Left ventricle myocardium inferior (tissue), 1 donor: ENCODE measurements around the gene PGP. TPM values are rescaled to one million over a fixed set of nuclear protein-coding genes. Genes with fewer than 3 reads are reported as not detected.
"Not testable (repeated sequence)": the region's sequence is repeated elsewhere in the genome, so short reads cannot be mapped to it uniquely, and the experiment has no call there.

Source experiments
- DNase-seq: peaks from one replicate; pipeline ENCODE4 v3.0.0-alpha.2; 2020
- H3K27ac ChIP-seq: fragments of 200-600 bp; replicated peaks from 2 replicates; pipeline ENCODE4 v1.8.0; 2021
- H3K27me3 ChIP-seq: fragments of 200-600 bp; 2 replicates; pipeline ENCODE4 v1.8.0; 2021; ENCODE audit warnings: low read depth
- H3K36me3 ChIP-seq: fragments of 200-600 bp; 2 replicates; pipeline ENCODE4 v1.8.0; 2021
- H3K4me1 ChIP-seq: fragments of 200-600 bp; 2 replicates; pipeline ENCODE4 v1.8.0; 2021
- H3K4me3 ChIP-seq: fragments of 200-600 bp; 2 replicates; pipeline ENCODE4 v1.8.0; 2021; ENCODE audit warnings: mild to moderate bottlenecking, moderate library complexity
- H3K9me3 ChIP-seq: fragments of 200-600 bp; replicated peaks from 2 replicates; pipeline ENCODE4 v1.8.0; 2021
- intact Hi-C: fragments of 100-400 bp; cut with micrococcal nuclease; formaldehyde crosslinking; loops from one replicate; pipeline ENCODE4 v1.11.0; 2022
- total RNA-seq: library from RNA; stranded (reverse); fragmentation: NEBNext Ultra II Directional; extraction: Animal tissue kit (Norgen Biotek cat#: 25700); gene quantifications from one replicate; pipeline ENCODE4 v1.2.1, GENCODE V29; 2021
- TF ChIP-seq, protein P1 (sequence below): fragments of 200-600 bp; IDR thresholded peaks from 2 replicates; pipeline ENCODE4 v1.8.0; 2021; ENCODE audit warnings: antibody characterized with exemption, mild to moderate bottlenecking, borderline replicate concordance
- donor health status: DM: no; HTN: yes; CAD: no; lungs with severe emphysema.

Gene PGP
- total RNA-seq, 1 donor from 2014 or later = 34.1 TPM

DNA sequence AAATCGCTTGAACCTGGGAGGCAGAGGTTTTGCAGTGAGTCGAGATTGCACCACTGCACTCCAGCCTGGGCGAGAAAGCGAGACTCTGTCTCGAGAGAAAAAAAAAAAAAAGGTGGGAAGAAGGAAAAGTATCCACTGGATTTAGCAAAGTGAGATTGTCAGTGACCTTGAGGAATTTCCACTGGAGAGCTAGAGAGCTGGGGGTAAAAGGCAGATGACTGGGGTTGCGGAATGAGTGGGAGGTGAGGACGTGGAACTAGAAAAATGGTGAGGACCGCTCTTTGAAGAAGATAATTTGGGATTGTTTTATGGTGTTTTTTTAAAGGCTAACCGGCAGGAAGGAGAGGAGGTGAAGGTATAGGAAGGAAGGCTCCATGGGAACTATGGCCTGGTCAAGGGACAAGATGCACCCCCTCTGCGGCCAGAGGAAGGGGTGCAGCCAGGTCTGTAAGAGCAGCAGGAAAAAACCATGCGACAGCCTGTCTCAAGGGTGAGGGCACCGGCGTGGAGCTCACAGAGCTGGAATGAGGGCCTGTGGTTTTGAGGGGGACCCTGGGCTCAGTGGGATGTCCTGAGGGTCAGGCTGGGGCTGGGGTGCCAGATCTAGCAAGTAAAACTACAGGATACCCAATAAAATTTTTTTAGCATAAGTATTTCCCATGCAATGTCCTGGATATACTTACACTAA is 10.1 kb downstream of the PGP start:
- H3K36me3 ChIP-seq = peaks cover 31% of the 10 kb centered on the region
- TF ChIP-seq, protein P1, sequence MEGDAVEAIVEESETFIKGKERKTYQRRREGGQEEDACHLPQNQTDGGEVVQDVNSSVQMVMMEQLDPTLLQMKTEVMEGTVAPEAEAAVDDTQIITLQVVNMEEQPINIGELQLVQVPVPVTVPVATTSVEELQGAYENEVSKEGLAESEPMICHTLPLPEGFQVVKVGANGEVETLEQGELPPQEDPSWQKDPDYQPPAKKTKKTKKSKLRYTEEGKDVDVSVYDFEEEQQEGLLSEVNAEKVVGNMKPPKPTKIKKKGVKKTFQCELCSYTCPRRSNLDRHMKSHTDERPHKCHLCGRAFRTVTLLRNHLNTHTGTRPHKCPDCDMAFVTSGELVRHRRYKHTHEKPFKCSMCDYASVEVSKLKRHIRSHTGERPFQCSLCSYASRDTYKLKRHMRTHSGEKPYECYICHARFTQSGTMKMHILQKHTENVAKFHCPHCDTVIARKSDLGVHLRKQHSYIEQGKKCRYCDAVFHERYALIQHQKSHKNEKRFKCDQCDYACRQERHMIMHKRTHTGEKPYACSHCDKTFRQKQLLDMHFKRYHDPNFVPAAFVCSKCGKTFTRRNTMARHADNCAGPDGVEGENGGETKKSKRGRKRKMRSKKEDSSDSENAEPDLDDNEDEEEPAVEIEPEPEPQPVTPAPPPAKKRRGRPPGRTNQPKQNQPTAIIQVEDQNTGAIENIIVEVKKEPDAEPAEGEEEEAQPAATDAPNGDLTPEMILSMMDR = no peak
- H3K9me3 ChIP-seq = no peaks in the 10 kb centered on the region
- no peak for DNase-seq
- H3K27me3 ChIP-seq = peaks cover 4% of the 10 kb centered on the region
- peak overlapping the region; percentile 100 for H3K27ac ChIP-seq
- peak overlapping the region; percentile 86 for H3K4me3 ChIP-seq
- H3K4me1 ChIP-seq = peaks cover 28% of the 10 kb centered on the region
- intact Hi-C loops = no loop called here

- Histone ChIP-seq H3K27me3 (peaks cover 17% of the 10 kb centered on the region), H3K4me1 (peaks cover 28% of the 10 kb centered on the region), H3K36me3 (peaks cover 17% of the 10 kb centered on the region)
- DNase-seq, H3K9me3 ChIP-seq, H3K4me3 ChIP-seq, intact Hi-C loops, H3K27ac ChIP-seq: not testable (repeated sequence)
Measured at GRCh38 chr16:2203119-2203688, 11.4 kb downstream of the PGP start.

DNA sequence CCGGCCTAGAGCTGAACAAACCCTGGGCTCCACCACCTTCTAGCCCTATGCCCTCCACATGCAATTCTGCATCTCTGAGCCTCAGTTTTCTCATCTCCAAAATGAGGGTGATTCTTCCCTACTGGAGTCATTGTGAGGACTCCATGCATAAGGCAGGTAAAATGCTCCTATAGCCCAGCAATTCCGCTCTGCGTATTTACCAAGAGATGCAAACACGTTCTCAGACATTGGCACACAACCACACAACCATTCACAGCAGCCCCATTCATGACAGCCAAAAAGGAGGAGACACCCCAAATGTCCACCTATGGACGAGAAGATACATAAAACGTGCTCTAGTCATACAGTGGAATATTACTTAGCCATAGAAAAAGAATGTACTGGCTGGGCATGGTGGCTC is 14.3 kb downstream of the PGP start:
- no peak for DNase-seq
- TF ChIP-seq, protein P1 = no peak
- intact Hi-C loops = no loop called here
- Histone ChIP-seq H3K27ac (no peak overlapping the region), H3K4me1 (peaks cover 18% of the 10 kb centered on the region), H3K9me3 (no peaks in the 10 kb centered on the region), H3K27me3 (peaks cover 42% of the 10 kb centered on the region), H3K4me3 (no peak overlapping the region), H3K36me3 (no peaks in the 10 kb centered on the region)

DNA sequence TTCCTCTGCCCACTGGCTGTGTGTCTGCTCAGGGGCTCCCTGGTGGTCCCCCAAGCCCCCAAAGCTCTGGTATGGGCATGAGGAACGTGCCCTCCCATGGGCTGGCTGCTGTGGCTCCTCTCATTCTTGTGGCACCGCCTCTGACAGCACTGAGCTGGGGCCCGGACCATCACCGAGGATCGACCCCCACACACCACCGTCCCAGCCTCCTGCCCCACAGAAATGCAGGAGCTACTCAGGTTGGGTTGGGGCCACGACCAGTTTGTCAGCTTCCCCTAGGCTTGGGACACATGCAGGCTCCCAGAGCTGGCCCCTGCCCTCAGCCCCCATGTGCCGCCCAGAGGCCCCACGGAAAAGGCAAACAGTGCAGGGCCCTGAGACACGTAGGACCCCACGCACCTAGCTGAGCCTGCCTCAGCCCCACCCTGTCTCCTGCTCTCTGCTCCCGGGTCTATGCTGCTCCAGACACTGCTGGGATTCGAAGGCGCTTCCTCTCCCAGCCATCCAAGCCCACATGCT is 15.0 kb downstream of the PGP start:
- intact Hi-C loops = no loop called here
- peaks cover 48% of the 10 kb centered on the region for H3K27me3 ChIP-seq
- TF ChIP-seq, protein P1 = no peak

GRCh38 chr16:2199095-2199494 is 15.5 kb downstream of the PGP start:
- H3K9me3 ChIP-seq = no peaks in the 10 kb centered on the region
- peaks cover 54% of the 10 kb centered on the region for H3K27me3 ChIP-seq
- no peak for DNase-seq
- peaks cover 12% of the 10 kb centered on the region for H3K4me1 ChIP-seq
- intact Hi-C loops = no loop called here
- no peak overlapping the region for H3K27ac ChIP-seq
- TF ChIP-seq, protein P1 = no peak
- H3K36me3 ChIP-seq = no peaks in the 10 kb centered on the region
- H3K4me3 ChIP-seq = no peak overlapping the region

More for the DNA sequence above, 15.0 kb downstream of the PGP start:
- H3K4me3 ChIP-seq = no peak overlapping the region
- H3K27ac ChIP-seq = no peak overlapping the region
- no peak for DNase-seq
- H3K4me1 ChIP-seq = peaks cover 15% of the 10 kb centered on the region
- H3K36me3 ChIP-seq = no peaks in the 10 kb centered on the region
- H3K9me3 ChIP-seq = no peaks in the 10 kb centered on the region

- Histone ChIP-seq H3K27me3 (peaks cover 62% of the 10 kb centered on the region), H3K27ac (no peak overlapping the region), H3K36me3 (no peaks in the 10 kb centered on the region), H3K4me3 (no peak overlapping the region), H3K4me1 (peaks cover 12% of the 10 kb centered on the region), H3K9me3 (no peaks in the 10 kb centered on the region)
- TF ChIP-seq, protein P1 = no peak
- intact Hi-C loops = no loop called here
- DNase-seq = no peak
Measured at GRCh38 chr16:2198283-2198682, 16.4 kb downstream of the PGP start.
